MCF 10A (cell line): Measurements from ENCODE around the gene OLFM3. TPM values are rescaled to one million over a fixed set of nuclear protein-coding genes. Genes with fewer than 3 reads are reported as not detected.

Experiments
- BruUV-seq: library from RNA; stranded (reverse); fragments of 400-500 nt; replicated peaks from 2 replicates; lab custom pipeline; 2021; lab: Mats Ljungman, UMichigan
- CTCF ChIA-PET: fragments of 300-600 bp; sonication (Branson Sonifier 250); formaldehyde crosslinking; extraction: SDS; loops from one replicate; lab custom pipeline; 2021; ENCODE audit warnings: antibody characterized with exemption, inconsistent platforms; lab: Yijun Ruan, JAX
- POLR2A ChIA-PET: fragments of 300-600, 350-650 bp; sonication (Branson Sonifier 250); formaldehyde crosslinking; extraction: SDS; loops from one replicate; lab custom pipeline; 2020; ENCODE audit warnings: antibody characterized with exemption, inconsistent platforms; lab: Yijun Ruan, JAX
- DNase-seq: peaks from one replicate; pipeline ENCODE4 v3.0.0-alpha.2; 2018; ENCODE audit not compliant: unreplicated experiment
- H3K27ac Mint-ChIP-seq: one replicate; pipeline ENCODE4 v1.8.0; 2022; ENCODE audit warnings: mild to moderate bottlenecking, low read depth, mixed read lengths; ENCODE audit not compliant: unreplicated experiment
- H3K27me3 Mint-ChIP-seq: one replicate; pipeline ENCODE4 v1.8.0; 2022; ENCODE audit warnings: mixed read lengths; ENCODE audit not compliant: insufficient read depth, unreplicated experiment
- H3K36me3 Mint-ChIP-seq: one replicate; pipeline ENCODE4 v1.8.0; 2022; ENCODE audit warnings: mild to moderate bottlenecking, moderate library complexity, mixed read lengths; ENCODE audit not compliant: insufficient read depth, unreplicated experiment
- H3K4me1 Mint-ChIP-seq: one replicate; pipeline ENCODE4 v1.8.0; 2022; ENCODE audit warnings: mixed read lengths; ENCODE audit not compliant: insufficient read depth, unreplicated experiment
- H3K4me3 Mint-ChIP-seq: one replicate; pipeline ENCODE4 v1.8.0; 2022; ENCODE audit warnings: mild to moderate bottlenecking, moderate library complexity, mixed read lengths; ENCODE audit not compliant: unreplicated experiment
- H3K9me3 Mint-ChIP-seq: one replicate; pipeline ENCODE4 v1.8.0; 2022; ENCODE audit warnings: mixed read lengths; ENCODE audit not compliant: unreplicated experiment
- intact Hi-C: fragments of 100-400 bp; cut with micrococcal nuclease; formaldehyde crosslinking; loops from 2 replicates; pipeline ENCODE4 v1.14.1; 2022
- total RNA-seq: library from RNA; stranded (reverse); gene quantifications from 2 replicates; pipeline ENCODE4 v1.2.3, GENCODE V29; 2022
- TF ChIP-seq, protein P1 (sequence below): fragments of 200-600 bp; IDR thresholded peaks from one replicate; pipeline ENCODE4 v1.8.0; 2022; ENCODE audit warnings: antibody characterized with exemption, mild to moderate bottlenecking; ENCODE audit not compliant: unreplicated experiment

OLFM3 gene
- total RNA-seq, 1 experiment from 2014 or later: not detected

GRCh38 chr1:101826416-101826815 lies 170.3 kb downstream of the OLFM3 start:
- Mint-ChIP-seq H3K9me3 (no peaks in the 10 kb centered on the region), H3K36me3 (no peaks in the 10 kb centered on the region), H3K4me1 (no peaks in the 10 kb centered on the region), H3K27me3 (peaks cover 81% of the 10 kb centered on the region), H3K4me3 (no peak overlapping the region), H3K27ac (no peak overlapping the region)
- intact Hi-C loops: loop anchor here (10.0 kb wide), 2 partner anchors 148 to 968 kb away; no protein-coding TSS in a partner anchor
- ChIA-PET CTCF (no interaction called here), POLR2A (interaction anchor here (0.7 kb wide), 1 partner anchor 21 kb away, joined by 4 read pairs; no protein-coding TSS in a partner anchor)
- no peak for DNase-seq
- BruUV-seq: no TSS peak
- TF ChIP-seq, protein P1, sequence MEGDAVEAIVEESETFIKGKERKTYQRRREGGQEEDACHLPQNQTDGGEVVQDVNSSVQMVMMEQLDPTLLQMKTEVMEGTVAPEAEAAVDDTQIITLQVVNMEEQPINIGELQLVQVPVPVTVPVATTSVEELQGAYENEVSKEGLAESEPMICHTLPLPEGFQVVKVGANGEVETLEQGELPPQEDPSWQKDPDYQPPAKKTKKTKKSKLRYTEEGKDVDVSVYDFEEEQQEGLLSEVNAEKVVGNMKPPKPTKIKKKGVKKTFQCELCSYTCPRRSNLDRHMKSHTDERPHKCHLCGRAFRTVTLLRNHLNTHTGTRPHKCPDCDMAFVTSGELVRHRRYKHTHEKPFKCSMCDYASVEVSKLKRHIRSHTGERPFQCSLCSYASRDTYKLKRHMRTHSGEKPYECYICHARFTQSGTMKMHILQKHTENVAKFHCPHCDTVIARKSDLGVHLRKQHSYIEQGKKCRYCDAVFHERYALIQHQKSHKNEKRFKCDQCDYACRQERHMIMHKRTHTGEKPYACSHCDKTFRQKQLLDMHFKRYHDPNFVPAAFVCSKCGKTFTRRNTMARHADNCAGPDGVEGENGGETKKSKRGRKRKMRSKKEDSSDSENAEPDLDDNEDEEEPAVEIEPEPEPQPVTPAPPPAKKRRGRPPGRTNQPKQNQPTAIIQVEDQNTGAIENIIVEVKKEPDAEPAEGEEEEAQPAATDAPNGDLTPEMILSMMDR: no peak

- POLR2A ChIA-PET: no interaction called here
- no peaks in the 10 kb centered on the region for H3K9me3 Mint-ChIP-seq
- TF ChIP-seq, protein P1: peak; percentile 28
- H3K4me3 Mint-ChIP-seq: no peak overlapping the region
- peak; percentile 66 for DNase-seq
- intact Hi-C loops: loop anchor here (1.0 to 10.0 kb wide), 3 partner anchors 155 to 1150 kb away; no protein-coding TSS in a partner anchor
- no TSS peak for BruUV-seq
- no peaks in the 10 kb centered on the region for H3K36me3 Mint-ChIP-seq
- H3K27ac Mint-ChIP-seq: no peak overlapping the region
- no peaks in the 10 kb centered on the region for H3K4me1 Mint-ChIP-seq
- CTCF ChIA-PET: interaction anchor here (0.6 to 1.2 kb wide), 6 partner anchors 9 to 1149 kb away, joined by 3 to 5 read pairs (median 3); no protein-coding TSS in a partner anchor
- peaks cover 95% of the 10 kb centered on the region for H3K27me3 Mint-ChIP-seq
Measured at GRCh38 chr1:101820071-101820470, 176.7 kb downstream of the OLFM3 start.

DNA sequence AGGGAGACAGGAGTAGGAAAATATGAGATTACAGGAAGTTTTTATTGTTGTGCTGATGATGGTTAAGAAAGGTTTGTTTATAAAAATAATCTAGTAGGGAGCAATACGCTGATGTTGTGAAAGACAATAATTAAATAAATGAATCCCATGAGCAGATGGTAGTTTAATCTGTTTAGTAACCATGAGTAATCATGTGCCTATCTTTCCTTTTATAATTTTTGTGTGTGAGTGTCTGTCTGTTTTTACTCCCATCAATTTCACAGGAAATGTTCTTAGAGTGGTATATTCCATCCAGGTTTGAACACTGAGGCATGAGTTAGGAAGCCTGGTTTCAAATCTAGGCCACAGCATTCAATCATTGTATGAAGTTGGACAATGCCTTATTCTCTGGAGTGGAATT lies 180.5 kb downstream of the OLFM3 start:
- Mint-ChIP-seq H3K27ac (no peak overlapping the region), H3K27me3 (peaks cover 80% of the 10 kb centered on the region), H3K9me3 (no peaks in the 10 kb centered on the region), H3K4me1 (no peaks in the 10 kb centered on the region), H3K4me3 (no peak overlapping the region), H3K36me3 (no peaks in the 10 kb centered on the region)
- CTCF ChIA-PET: interaction anchor here (0.8 kb wide), 1 partner anchor 58 kb away, joined by 3 read pairs; no protein-coding TSS in a partner anchor
- intact Hi-C loops: no loop called here
- TF ChIP-seq, protein P1: no peak
- DNase-seq: no peak
- no TSS peak for BruUV-seq
- POLR2A ChIA-PET: no interaction called here

DNA sequence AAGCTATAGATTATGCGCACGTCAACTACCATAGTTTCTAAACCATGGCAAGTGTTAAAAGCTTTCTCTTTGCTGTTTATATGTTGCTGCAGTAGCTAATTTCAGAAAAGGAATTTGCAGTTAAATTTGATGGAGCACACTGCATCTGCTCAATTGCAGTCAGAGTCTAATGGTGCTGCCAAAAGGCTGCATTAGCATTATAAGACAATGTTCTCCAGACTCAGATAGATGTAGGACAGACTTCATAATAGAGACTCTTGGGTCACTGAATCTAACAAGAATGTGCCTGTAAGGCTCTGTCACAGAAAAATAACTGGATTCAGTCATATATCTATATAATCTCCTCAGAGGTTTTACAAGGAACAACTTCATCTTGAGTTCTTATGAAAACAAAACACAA lies 198.3 kb downstream of the OLFM3 start:
- Mint-ChIP-seq H3K36me3 (no peaks in the 10 kb centered on the region), H3K4me3 (no peak overlapping the region), H3K27me3 (peaks cover 15% of the 10 kb centered on the region), H3K4me1 (no peaks in the 10 kb centered on the region), H3K9me3 (no peaks in the 10 kb centered on the region), H3K27ac (no peak overlapping the region)
- BruUV-seq: no TSS peak
- CTCF ChIA-PET: no interaction called here
- TF ChIP-seq, protein P1: no peak
- intact Hi-C loops: no loop called here
- DNase-seq: no peak
- POLR2A ChIA-PET: no interaction called here
